ENCODE measurements around the gene TOLLIP. TPM values are rescaled to one million over a fixed set of nuclear protein-coding genes. Genes with fewer than 3 reads are reported as not detected.
A peak's percentile ranks its signal among the peaks of the same experiment; 100 is the strongest.

TOLLIP gene
- total RNA-seq, 1 experiment from 2014 or later = 32.3 TPM

DNA sequence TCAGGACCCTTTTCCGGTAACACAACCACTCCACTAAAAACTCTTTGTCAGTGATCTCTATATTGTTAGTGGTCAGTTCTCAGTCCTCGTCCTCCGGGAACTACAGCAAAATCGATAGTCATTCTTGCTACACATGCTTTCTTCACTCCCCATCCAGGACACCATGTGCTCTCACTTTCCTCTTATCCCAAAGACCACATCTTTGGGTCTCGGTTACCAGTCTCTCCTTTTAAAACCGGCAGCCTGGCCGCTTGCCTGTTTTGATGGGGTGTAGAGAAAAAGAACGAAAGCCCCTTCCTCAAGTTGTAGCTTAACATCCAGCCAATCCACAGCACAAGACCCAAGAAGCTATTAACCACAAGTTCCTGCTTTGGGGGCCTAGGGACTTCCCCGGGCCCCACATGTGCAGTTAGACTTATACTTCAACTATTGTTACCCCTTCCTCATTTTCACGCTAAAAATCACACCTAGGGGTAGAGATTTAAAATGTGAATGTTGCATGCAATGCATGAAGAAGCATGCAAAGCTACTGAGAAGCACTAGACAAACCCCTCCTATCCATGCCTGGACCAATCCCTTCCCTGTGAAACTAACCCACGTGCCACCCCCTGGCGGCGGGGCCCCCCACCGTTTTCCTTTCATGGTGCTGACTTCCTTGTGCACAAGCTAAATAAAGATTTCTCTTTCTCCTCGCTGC, 1.5 kb upstream of the TOLLIP start:
- no peak overlapping the region for H3K27ac ChIP-seq (ENCODE audit: insufficient read length, low read depth, low read length)
- peak overlapping the region; percentile 44 for H3K4me2 ChIP-seq (ENCODE audit: insufficient read depth, insufficient read length, low read length)
- H3K9ac ChIP-seq (ENCODE audit: extremely low read depth, insufficient read length, low read length) = no peak overlapping the region
- TF ChIP-seq, protein P1, sequence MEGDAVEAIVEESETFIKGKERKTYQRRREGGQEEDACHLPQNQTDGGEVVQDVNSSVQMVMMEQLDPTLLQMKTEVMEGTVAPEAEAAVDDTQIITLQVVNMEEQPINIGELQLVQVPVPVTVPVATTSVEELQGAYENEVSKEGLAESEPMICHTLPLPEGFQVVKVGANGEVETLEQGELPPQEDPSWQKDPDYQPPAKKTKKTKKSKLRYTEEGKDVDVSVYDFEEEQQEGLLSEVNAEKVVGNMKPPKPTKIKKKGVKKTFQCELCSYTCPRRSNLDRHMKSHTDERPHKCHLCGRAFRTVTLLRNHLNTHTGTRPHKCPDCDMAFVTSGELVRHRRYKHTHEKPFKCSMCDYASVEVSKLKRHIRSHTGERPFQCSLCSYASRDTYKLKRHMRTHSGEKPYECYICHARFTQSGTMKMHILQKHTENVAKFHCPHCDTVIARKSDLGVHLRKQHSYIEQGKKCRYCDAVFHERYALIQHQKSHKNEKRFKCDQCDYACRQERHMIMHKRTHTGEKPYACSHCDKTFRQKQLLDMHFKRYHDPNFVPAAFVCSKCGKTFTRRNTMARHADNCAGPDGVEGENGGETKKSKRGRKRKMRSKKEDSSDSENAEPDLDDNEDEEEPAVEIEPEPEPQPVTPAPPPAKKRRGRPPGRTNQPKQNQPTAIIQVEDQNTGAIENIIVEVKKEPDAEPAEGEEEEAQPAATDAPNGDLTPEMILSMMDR (conservative IDR thresholded peaks at IDR 0.05) = no peak
- no peak overlapping the region for H4K5ac ChIP-seq (ENCODE audit: insufficient read length, low read depth, low read length)
- H4K20me1 ChIP-seq (ENCODE audit: control insufficient read depth, insufficient read depth, insufficient read length) = no peaks in the 10 kb centered on the region
- no peak overlapping the region for H2BK15ac ChIP-seq (ENCODE audit: low read depth, low read length)
- Mint-ChIP-seq H3K27me3 (ENCODE audit: low read depth) (peaks cover 48% of the 10 kb centered on the region), H3K4me3 (peak overlapping the region; percentile 71 to 72), H3K4me1 (peaks cover 11 to 16% of the 10 kb centered on the region in 2 experiments), H3K9me3 (peaks cover 12 to 27% of the 10 kb centered on the region in 2 experiments), H3K27ac (no peak overlapping the region), H3K36me3 (ENCODE audit: insufficient read depth in 1 of 3, low read depth in 3 of 3) (peaks cover 2 to 12% (median 7%) of the 10 kb centered on the region in 3 experiments; a peak in 5 of 7 replicates)
- H2BK20ac ChIP-seq (ENCODE audit: low read depth, low read length, poor library complexity, severe bottlenecking) = no peak overlapping the region
- peaks cover 6% of the 10 kb centered on the region for H3K23me2 ChIP-seq (ENCODE audit: insufficient read length, low read depth, low read length, poor library complexity, severe bottlenecking)
- H3K56ac ChIP-seq (ENCODE audit: insufficient read length, low read depth, low read length) = no peak overlapping the region
- no peak overlapping the region for H2AK5ac ChIP-seq (ENCODE audit: insufficient read length, low read length)
- H3K9me3 ChIP-seq (ENCODE audit: control insufficient read depth, low read depth, low read length) = no peaks in the 10 kb centered on the region
- no peak overlapping the region for H3K14ac ChIP-seq (ENCODE audit: insufficient read depth, low read length)
- H3K23ac ChIP-seq (ENCODE audit: insufficient read length, low read depth, low read length) = no peak overlapping the region
- H3K27me3 ChIP-seq (ENCODE audit: insufficient read depth, low read length) = no peaks in the 10 kb centered on the region
- no peak overlapping the region for H2AFZ ChIP-seq (ENCODE audit: low read length)
- H4K8ac ChIP-seq (replicated peaks; ENCODE audit: insufficient read length, low read depth, low read length) = no peak overlapping the region
- no peak overlapping the region for H2BK120ac ChIP-seq (ENCODE audit: low read depth, low read length, poor library complexity, severe bottlenecking)
- WGBS (ENCODE audit: extremely low coverage, insufficient read length, low lambda C conversion rate) = no CpG with 5 or more reads among the region's 15 CpGs
- DNase-seq = no peak
- no peaks in the 10 kb centered on the region; the same call in 1 of the 2 replicates for H3K79me2 ChIP-seq (ENCODE audit: insufficient read depth, low read length)
- H2BK5ac ChIP-seq (ENCODE audit: insufficient read length, low read length) = no peak overlapping the region
- no peak overlapping the region for H3T11ph ChIP-seq (ENCODE audit: low read length)
- H4K91ac ChIP-seq (ENCODE audit: insufficient read length, low read depth, low read length) = no peak overlapping the region
- peaks cover 3% of the 10 kb centered on the region for H3K79me1 ChIP-seq (ENCODE audit: insufficient read depth, low read depth, low read length, poor library complexity, severe bottlenecking)
- H3K18ac ChIP-seq (ENCODE audit: insufficient read length, low read depth, low read length) = no peak overlapping the region
- no peak overlapping the region for H2BK12ac ChIP-seq (ENCODE audit: insufficient read length, low read depth, low read length)
- no peak overlapping the region for H3K4ac ChIP-seq (ENCODE audit: low read depth, low read length)
- H3K4me1 ChIP-seq (ENCODE audit: insufficient read depth, low read length) = no peaks in the 10 kb centered on the region

Data from H9 (cell line).